Lung (tissue), 12 donors: ENCODE measurements around the gene TMEM132C. TPM values are rescaled to one million over a fixed set of nuclear protein-coding genes. Genes with fewer than 3 reads are reported as not detected.

ENCODE experiments used
- ATAC-seq: fragments of 200-7000 bp; cut with Tn5 transposase; one replicate; pipeline ENCODE4 v1.9.1; 2020; ENCODE audit warnings: moderate number of reproducible peaks; ENCODE audit not compliant: insufficient read depth, low FRiP score
- DNase-seq, 3 donors: peaks; one replicate each; pipeline ENCODE4 v3.0.0-alpha.2; 2013 to 2017
- H3K27ac ChIP-seq, 2 donors: one replicate each; pipeline ENCODE4 v1.5.1; 2013; ENCODE audit warnings: mild to moderate bottlenecking in 2 of 2, moderate library complexity in 2 of 2, control low read depth in 1 of 2, inconsistent platforms in 1 of 2, low read depth in 1 of 2, low read length in 1 of 2
- H3K27me3 ChIP-seq, 3 donors: one replicate each; pipeline ENCODE4 v1.5.1; 2013; ENCODE audit warnings: low read length in 2 of 3; ENCODE audit not compliant: control insufficient read depth in 3 of 3, insufficient read depth in 3 of 3
- H3K36me3 ChIP-seq, 4 donors: one replicate each; pipeline ENCODE4 v1.5.1; 2013; ENCODE audit warnings: low read length in 4 of 4, mild to moderate bottlenecking in 1 of 4, moderate library complexity in 1 of 4; ENCODE audit not compliant: control insufficient read depth in 4 of 4, insufficient read depth in 4 of 4
- H3K4me1 ChIP-seq, 5 donors: one replicate each; pipeline ENCODE4 v1.5.1; 2013; ENCODE audit warnings: low read length in 5 of 5, mild to moderate bottlenecking in 2 of 5, moderate library complexity in 1 of 5; ENCODE audit not compliant: control insufficient read depth in 5 of 5, insufficient read depth in 5 of 5
- H3K4me3 ChIP-seq: one replicate; pipeline ENCODE4 v1.5.1; 2013; ENCODE audit warnings: mild to moderate bottlenecking, control low read depth, moderate library complexity
- H3K9ac ChIP-seq, 2 donors: one replicate each; pipeline ENCODE4 v1.5.1; 2013; ENCODE audit warnings: low read length in 2 of 2, control low read depth in 1 of 2; ENCODE audit not compliant: insufficient read depth in 1 of 2
- H3K9me3 ChIP-seq, 4 donors: one replicate each; pipeline ENCODE4 v1.5.1; 2013; ENCODE audit warnings: low read length in 3 of 4, mild to moderate bottlenecking in 1 of 4, moderate library complexity in 1 of 4; ENCODE audit not compliant: control insufficient read depth in 4 of 4, insufficient read depth in 3 of 4
- CTCF ChIP-seq: IDR thresholded peaks from 2 replicates; pipeline ENCODE4 v1.5.1; 2012; ENCODE audit warnings: mild to moderate bottlenecking; ENCODE audit errors: control extremely low read depth, extremely low read depth
- WGBS, 2 donors: extraction: QIAGEN DNeasy Blood & Tissue Kit; methylation state at CpG; one replicate each; pipeline ENCODE4 v1.1.7; 2013; 5-methylcytosine and 5-hydroxymethylcytosine counted together
- polyA plus RNA-seq, 2 donors: library from polyadenylated mRNA; stranded (reverse); fragments of 200-250 nt; gene quantifications; one replicate each; pipeline ENCODE4 v1.2.1, GENCODE V29; 2013
- total RNA-seq, 2 donors: library from RNA; depleted of rRNA in 1 of 2; stranded (reverse); fragments of >200 nt in 1 of 2; gene quantifications; one replicate each; pipeline ENCODE4 v1.2.1, GENCODE V29; 2014 to 2021
- donor health status: control.
- donor health status: control.
- donor health status: Bipolar disorder and iron deficiency.
- donor health status: healthy.
- donor health status: DM: yes; HTN: yes; CAD: no.

Gene TMEM132C
- total and polyA plus RNA-seq, 4 donors: 0.35 to 16.5 (median 0.77) TPM

GRCh38 chr12:128259556-128260070, 7.4 kb upstream of the TMEM132C start:
- Histone ChIP-seq H3K36me3 (no peaks in the 10 kb centered on the region), H3K27ac (no peak overlapping the region), H3K4me1 (no peaks in the 10 kb centered on the region), H3K9me3 (peaks cover 0 to 5% (median under 1%) of the 10 kb centered on the region in 4 donors), H3K27me3 (no peaks in the 10 kb centered on the region), H3K9ac (no peak overlapping the region), H3K4me3 (no peak overlapping the region)
- no peak for ATAC-seq
- 11 to 12% methylated on average over 5 of the region's 5 CpGs for WGBS, 2 donors
- DNase-seq: peak; percentile 65 to 78 (median 77)
- TF ChIP-seq CTCF: no peak

- H3K9me3 ChIP-seq: peaks cover 0 to 6% (median under 1%) of the 10 kb centered on the region in 4 donors
- DNase-seq: peak in 1 of 3 donors; percentile 15
- no peak overlapping the region for H3K4me3 ChIP-seq
- ATAC-seq: no peak
- H3K27me3 ChIP-seq: peaks cover 0 to 11% (median 4%) of the 10 kb centered on the region in 3 donors
- WGBS, 2 donors: 91 to 97% methylated on average over 3 of the region's 3 CpGs
- H3K4me1 ChIP-seq: peaks cover 0 to 17% (median 0%) of the 10 kb centered on the region in 5 donors
- no peak for TF ChIP-seq CTCF
- H3K36me3 ChIP-seq: no peaks in the 10 kb centered on the region
- no peak overlapping the region for H3K9ac ChIP-seq
- H3K27ac ChIP-seq: no peak overlapping the region
Measured at GRCh38 chr12:128261757-128262156, 5.2 kb upstream of the TMEM132C start.

- Histone ChIP-seq H3K9me3 (peaks cover 0 to 10% (median under 1%) of the 10 kb centered on the region in 4 donors), H3K27ac (no peak overlapping the region), H3K4me1 (peaks cover 0 to 30% (median 7%) of the 10 kb centered on the region in 5 donors), H3K4me3 (no peak overlapping the region), H3K36me3 (no peaks in the 10 kb centered on the region), H3K9ac (no peak overlapping the region), H3K27me3 (peaks cover 0 to 15% (median 11%) of the 10 kb centered on the region in 3 donors)
- ATAC-seq (no peak), DNase-seq (peak; percentile 31 to 70 (median 62))
- 25 to 32% methylated on average over 7 of the region's 7 CpGs for WGBS, 2 donors
- no peak for TF ChIP-seq CTCF
Measured at GRCh38 chr12:128265566-128265965, 1.4 kb upstream of the TMEM132C start.

GRCh38 chr12:128266086-128266485, 884 bp upstream of the TMEM132C start:
- peaks cover 0 to 15% (median 11%) of the 10 kb centered on the region in 3 donors for H3K27me3 ChIP-seq
- TF ChIP-seq CTCF: no peak
- ATAC-seq (no peak), DNase-seq (peak; percentile 30 to 54 (median 42))
- peaks cover 0 to 30% (median 7%) of the 10 kb centered on the region in 5 donors for H3K4me1 ChIP-seq
- H3K9me3 ChIP-seq: peaks cover 0 to 10% (median under 1%) of the 10 kb centered on the region in 4 donors
- H3K27ac ChIP-seq: no peak overlapping the region
- WGBS, 2 donors: 9 to 18% methylated on average over 9 to 12 of the region's 12 CpGs
- no peak overlapping the region for H3K9ac ChIP-seq
- no peaks in the 10 kb centered on the region for H3K36me3 ChIP-seq
- no peak overlapping the region for H3K4me3 ChIP-seq
